Measurements from ENCODE around the gene KIRREL3.

DNA sequence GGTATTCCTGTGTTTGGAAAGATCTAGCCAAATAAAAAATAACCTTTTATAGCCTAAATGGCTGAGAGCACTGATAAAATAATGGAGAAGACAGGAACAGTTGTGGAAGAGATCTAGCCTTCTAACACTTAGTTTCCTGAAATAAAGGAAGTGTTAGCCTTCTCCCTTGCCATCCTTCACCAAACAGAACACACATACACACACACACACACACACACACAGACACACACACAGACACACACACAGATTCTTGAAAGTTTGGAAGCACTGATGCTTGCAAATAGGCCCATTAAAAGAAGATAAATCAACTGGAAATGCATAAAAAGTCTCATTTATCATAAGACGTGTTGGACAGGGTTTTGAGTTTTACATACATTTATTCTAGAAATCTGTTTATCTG is 37.5 kb downstream of the KIRREL3 start:
- TF ChIP-seq, protein P1, sequence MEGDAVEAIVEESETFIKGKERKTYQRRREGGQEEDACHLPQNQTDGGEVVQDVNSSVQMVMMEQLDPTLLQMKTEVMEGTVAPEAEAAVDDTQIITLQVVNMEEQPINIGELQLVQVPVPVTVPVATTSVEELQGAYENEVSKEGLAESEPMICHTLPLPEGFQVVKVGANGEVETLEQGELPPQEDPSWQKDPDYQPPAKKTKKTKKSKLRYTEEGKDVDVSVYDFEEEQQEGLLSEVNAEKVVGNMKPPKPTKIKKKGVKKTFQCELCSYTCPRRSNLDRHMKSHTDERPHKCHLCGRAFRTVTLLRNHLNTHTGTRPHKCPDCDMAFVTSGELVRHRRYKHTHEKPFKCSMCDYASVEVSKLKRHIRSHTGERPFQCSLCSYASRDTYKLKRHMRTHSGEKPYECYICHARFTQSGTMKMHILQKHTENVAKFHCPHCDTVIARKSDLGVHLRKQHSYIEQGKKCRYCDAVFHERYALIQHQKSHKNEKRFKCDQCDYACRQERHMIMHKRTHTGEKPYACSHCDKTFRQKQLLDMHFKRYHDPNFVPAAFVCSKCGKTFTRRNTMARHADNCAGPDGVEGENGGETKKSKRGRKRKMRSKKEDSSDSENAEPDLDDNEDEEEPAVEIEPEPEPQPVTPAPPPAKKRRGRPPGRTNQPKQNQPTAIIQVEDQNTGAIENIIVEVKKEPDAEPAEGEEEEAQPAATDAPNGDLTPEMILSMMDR (IDR thresholded peaks at IDR 0.05; ENCODE audit: insufficient read depth, low read length): no peak
- TF ChIP-seq, protein P2, sequence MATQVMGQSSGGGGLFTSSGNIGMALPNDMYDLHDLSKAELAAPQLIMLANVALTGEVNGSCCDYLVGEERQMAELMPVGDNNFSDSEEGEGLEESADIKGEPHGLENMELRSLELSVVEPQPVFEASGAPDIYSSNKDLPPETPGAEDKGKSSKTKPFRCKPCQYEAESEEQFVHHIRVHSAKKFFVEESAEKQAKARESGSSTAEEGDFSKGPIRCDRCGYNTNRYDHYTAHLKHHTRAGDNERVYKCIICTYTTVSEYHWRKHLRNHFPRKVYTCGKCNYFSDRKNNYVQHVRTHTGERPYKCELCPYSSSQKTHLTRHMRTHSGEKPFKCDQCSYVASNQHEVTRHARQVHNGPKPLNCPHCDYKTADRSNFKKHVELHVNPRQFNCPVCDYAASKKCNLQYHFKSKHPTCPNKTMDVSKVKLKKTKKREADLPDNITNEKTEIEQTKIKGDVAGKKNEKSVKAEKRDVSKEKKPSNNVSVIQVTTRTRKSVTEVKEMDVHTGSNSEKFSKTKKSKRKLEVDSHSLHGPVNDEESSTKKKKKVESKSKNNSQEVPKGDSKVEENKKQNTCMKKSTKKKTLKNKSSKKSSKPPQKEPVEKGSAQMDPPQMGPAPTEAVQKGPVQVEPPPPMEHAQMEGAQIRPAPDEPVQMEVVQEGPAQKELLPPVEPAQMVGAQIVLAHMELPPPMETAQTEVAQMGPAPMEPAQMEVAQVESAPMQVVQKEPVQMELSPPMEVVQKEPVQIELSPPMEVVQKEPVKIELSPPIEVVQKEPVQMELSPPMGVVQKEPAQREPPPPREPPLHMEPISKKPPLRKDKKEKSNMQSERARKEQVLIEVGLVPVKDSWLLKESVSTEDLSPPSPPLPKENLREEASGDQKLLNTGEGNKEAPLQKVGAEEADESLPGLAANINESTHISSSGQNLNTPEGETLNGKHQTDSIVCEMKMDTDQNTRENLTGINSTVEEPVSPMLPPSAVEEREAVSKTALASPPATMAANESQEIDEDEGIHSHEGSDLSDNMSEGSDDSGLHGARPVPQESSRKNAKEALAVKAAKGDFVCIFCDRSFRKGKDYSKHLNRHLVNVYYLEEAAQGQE (IDR thresholded peaks at IDR 0.05; ENCODE audit: insufficient replicate concordance, low read depth): no peak
- TF ChIP-seq SPI1 (IDR thresholded peaks at IDR 0.05; ENCODE audit: borderline replicate concordance, low read depth) (no peak), POLR2AphosphoS5 (IDR thresholded peaks at IDR 0.05; ENCODE audit: low read depth) (no peak)

Measured in HL-60 (cell line).